ENCODE measurements around the gene ITGAL. TPM values are rescaled to one million over a fixed set of nuclear protein-coding genes. Genes with fewer than 3 reads are reported as not detected.
A peak's percentile ranks its signal among the peaks of the same experiment; 100 is the strongest.
"Not testable (repeated sequence)": the region's sequence is repeated elsewhere in the genome, so short reads cannot be mapped to it uniquely, and the experiment has no call there.

Gene ITGAL
- total RNA-seq, 1 donor from 2014 or later, result 3.1 TPM

DNA sequence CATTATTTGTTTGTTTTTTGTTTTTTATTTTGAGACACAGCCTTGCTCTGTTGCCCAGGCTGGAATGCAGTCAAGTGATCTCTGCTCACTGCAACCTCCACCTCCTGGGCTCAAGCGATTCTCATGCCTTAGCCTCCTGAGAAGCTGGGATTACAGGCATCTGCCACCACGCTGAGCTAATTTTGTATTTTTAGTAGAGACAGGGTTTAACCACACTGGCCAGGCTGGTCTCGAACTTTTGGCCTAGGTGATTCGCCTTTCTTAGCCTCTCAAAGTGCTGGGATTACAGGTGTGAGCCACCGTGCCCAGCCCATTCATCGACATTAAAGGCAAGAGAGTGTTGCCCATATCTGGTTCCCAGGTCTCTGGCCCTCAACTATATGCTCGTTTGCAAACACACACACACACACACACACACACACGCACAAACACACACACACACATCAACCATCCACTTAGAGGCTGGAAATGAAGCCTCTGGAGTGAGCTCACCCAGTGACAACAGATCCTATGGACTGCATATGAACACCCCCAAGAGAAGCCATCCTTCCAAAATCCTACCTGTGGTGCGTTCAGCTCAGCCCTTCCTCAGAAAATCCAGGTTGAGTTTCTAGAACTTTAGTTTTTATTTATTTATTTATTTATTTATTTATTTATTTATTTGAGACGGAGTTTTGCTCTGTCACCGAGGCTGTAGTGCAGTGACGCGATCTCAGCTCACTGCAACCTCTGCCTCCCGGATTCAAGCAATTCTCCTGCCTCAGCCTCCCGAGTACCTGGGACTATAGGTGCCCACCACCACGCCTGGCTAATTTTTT lies 14.6 kb upstream of the ITGAL start:
- DNase-seq (ENCODE audit: low spot score), result no peak

DNA sequence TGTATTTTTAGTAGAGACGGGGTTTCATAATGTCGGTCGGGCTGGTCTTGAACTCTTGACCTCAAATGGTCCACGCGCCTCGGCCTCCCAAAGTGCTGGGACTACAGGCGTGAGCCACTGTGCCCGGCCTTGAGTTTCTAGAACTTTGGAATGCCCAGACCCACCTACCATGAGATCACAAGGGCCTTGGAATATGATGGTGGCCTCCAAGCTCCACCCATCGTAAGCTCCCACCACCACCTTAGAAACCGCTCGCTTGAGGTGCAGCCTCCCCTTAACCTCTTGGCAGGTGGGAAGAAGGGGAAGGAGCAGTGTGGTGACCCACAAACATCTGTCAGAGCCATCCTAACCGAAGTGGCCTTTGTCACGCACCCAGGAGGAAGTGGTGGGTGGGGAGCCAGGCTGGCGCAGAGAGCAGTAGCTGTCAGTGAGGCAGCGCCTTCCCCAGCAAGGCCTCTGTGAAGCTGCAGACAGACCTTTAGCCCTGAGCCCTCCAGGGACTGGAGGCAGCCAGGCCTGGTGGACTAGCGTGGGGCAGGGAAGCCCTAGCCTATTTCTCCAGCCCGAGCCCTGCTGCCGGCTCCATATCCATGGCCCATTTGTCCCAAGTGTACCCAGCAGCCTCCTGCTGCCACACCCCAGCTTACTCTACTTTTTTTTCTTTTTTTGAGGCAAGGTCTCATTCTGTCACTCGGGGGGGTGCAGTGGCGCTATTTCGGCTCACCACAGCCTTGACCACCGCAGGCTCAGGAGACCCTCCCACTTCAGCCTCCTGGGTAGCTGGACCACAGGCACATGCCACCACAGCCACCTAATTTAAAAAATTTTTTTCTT lies 13.8 kb upstream of the ITGAL start:
- no peak for DNase-seq (ENCODE audit: low spot score)

DNA sequence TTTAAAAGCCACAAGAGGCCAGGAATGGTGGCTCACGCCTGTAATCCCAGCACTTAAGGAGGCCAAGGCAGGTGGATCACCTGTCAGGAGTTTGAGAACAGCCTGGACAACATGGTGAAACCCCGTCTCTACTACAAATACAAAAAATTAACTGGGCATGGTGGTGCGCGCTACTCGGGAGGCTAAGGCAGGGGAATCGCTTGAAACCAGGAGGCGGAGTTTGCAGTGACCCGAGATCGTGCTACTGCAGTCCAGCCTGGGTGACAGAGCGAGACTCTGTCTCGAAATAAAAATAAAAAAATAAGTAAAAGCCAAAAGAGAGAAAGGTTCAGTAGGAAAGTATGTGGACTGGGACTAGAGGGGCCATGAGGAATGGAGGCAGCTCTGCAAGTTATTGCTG lies 13.1 kb upstream of the ITGAL start:
- DNase-seq (ENCODE audit: low spot score), result no peak

DNA sequence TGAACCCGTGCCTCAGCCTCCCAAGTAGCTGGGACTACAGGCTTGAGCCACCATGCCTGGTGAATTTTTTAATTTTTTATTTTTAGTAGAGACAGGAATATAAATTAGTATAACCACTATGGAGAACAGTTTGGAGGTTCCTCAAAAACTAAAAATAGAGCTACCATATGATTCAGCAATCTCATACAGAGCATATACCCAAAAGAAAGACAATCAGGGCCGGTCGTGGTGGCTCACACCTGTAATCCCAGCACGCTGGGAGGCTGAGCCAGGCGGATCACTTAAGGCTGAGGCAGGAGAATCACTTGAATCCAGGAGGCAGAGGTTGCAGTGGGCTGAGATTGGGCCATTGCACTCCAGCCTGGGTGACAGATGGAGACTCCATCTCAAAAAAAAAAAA lies 11.1 kb upstream of the ITGAL start:
- DNase-seq (ENCODE audit: low spot score), result not testable (repeated sequence)

DNA sequence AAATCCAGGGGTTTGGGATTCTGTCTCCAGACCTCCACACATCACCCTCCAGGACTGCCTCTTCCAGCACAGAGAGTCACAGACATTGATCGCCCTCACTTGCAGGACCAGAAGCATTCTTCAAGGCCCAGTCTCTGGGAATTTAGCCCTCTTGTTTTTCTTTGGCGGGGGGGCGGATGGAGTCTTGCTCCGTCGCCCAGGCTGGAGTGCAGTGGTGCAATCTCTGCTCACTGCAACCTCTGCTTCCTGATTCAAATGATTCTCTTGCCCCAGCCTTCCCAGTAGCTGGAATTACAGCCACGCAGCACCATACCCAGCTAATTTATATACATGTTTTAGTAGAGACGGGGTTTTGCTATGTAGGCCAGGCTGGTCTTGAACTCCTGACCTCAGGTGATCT lies 8.5 kb upstream of the ITGAL start:
- DNase-seq (ENCODE audit: low spot score), result no peak

DNA sequence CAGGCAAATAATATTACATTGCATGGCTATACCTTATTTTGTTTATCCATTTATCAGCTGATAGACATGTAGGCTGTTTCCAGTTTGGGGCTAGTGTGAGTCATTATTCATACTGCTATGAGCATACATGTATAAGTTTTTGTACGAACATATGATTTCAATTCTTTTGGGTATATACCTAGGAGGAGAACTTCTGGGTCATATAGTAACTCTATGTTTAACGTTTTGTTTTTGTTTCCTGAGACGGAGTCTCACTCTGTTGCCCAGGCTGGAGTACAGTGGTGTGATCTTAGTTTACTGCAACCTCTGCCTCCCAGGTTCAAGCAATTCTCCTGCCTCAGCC lies 2.4 kb upstream of the ITGAL start:
- DNase-seq (ENCODE audit: low spot score), result no peak

DNA sequence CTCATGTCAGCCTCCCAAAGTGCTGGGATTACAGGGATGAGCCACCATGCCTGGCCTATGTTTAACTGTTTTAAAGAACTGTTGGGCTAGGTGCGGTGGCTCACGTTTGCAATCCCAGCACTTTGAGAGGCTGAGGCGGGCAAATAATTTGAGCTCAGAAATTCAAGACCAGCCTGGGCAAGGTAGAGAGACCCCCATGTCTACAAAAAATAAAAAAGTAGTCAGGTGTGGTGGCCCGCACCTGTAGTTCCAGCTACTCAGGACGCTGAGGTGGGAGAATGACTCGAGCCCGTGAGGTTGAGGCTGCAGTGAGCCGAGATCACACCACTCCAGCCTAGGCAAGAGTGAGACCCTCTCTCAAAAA lies 1.9 kb upstream of the ITGAL start:
- no peak for DNase-seq (ENCODE audit: low spot score)

DNA sequence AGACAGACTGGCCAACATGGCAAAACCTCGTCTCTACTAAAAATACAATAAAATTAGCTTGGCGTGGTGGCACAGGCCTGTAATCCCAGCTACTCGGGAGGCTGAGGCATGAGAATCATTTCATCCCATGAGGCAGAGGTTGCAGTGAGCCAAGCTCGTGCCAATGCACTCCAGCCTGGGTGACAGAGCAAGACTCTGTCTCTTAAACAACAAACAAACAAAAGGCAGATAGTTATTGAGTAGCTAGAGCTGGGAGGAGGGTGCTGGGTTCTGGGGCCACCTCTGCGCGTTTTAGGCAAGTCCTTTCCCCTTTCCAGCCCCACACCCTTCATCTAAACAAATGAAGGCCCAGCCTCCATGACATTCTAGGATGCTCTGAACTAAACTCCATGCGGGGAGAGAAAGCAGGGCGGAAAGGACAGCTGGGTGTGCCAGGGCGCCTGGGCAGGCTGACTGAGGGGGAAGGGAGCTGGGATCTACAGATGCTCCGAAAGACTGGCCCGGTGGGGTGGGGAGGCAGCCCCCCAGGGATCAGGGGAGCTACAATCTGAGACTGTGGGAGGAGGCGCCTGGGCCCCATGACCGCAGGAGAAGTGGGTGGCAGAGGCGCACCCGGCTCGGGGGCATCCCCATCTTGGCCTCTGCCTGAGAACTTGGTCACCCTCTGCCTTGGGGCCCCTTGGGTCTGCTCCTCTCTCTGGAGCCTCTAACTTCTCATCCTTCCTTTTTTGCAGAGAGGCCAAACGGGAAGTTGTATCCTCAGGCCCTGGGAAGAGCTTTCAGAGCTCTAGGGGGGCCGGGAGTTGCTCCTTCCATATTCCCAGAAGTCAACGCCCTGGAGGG lies 910 bp downstream of the ITGAL start:
- DNase-seq (ENCODE audit: low spot score), result peak; percentile 5

DNA sequence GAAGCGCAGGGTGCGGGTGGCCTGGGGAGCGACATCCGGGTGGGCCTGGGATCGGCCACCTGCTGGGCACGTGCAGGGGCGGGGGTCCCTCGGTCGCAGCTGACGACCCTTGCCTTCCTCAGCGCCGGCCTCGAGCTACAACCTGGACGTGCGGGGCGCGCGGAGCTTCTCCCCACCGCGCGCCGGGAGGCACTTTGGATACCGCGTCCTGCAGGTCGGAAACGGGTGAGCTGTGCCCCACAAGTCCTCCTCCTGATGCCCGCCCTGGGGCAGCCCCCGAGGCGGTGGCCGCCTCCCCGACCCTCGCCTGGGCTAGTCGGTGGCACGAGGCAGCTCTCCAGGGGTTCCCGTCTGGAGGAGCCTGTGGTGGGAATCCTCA lies 1.5 kb downstream of the ITGAL start:
- no peak for DNase-seq (ENCODE audit: low spot score)

DNA sequence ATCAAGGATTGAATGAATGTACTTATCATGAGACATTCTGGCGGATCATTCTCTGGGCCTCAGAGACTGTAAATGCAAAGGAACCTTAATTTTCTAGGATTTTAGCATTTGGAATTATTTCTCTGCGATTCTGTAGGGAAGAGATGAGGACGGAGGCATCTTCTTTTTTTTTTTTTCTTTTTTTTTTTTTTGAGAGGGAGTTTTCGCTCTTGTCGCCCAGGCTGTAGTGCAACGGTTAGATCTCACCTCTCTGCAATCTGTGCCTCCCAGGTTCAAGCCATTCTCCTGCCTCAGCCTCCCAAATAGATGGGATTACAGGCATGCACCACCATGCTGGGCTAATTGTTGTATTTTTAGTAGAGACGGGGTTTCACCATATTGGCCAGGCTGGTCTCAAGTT lies 2.1 kb downstream of the ITGAL start:
- DNase-seq (ENCODE audit: low spot score), result no peak

DNA sequence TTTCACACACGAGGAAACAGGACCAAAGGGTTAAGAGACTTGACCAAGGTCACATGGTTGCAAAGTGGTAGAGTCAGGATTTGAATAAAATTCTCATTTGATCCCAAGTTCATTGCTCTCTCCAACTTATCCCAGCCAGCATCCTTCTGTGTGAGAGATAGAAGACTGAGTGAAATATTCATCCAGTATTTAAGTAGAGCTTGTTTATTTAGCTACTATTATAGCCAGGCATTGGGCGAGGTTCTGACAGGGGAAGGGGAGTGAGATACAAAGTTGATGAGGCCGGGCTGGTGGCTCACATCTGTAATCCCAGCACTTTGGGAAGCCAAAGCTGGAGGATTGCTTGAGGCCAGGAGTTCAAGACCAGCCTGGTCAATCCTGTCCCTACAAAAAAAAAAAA lies 4.4 kb downstream of the ITGAL start:
- DNase-seq (ENCODE audit: low spot score), result no peak

DNA sequence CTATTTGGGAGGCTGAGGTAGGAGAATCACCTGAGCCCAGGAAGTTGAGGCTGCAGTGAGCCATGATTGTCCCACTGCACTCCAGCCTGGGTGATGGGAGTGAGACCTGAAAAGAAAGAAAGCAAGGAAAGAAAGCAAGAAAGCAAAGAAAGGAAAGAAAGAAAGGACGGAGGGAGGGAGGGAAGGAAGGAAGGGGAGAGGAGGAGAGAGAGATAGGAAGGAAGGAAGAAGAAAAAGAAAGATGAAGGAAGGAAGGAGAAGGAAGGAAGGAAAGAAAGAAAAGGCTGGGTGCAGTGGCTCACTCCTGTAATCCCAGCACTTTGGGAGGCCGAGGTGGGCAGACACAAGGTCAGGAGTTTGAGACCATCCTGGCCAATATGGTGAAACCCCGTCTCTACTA lies 5.2 kb downstream of the ITGAL start:
- not testable (repeated sequence) for DNase-seq (ENCODE audit: low spot score)

DNA sequence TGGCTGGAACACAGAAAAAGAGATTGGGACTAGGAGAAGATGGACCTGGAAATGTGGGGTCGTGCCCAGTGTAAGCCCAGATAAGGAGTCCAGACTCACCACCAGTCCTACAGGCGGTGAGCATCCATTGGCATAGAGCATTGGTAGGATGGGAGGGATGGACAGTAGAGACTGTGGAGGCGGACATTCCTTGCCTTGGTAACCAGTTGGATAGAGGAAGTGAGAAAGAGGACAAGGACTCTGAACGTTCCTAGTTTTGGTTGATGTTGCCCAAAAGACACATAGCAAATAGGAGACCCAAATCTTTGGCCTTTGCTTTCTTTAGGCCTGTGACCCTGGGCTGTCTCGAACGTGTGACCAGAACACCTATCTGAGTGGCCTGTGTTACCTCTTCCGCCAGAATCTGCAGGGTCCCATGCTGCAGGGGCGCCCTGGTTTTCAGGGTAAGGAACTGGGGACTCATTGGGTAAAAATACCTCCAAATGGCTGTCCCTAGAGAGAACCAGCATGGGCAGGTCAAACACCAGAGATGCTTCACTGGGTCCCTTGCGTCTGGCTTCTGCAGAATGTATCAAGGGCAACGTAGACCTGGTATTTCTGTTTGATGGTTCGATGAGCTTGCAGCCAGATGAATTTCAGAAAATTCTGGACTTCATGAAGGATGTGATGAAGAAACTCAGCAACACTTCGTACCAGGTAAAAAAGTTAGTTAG lies 6.4 kb downstream of the ITGAL start:
- no peak for DNase-seq (ENCODE audit: low spot score)

DNA sequence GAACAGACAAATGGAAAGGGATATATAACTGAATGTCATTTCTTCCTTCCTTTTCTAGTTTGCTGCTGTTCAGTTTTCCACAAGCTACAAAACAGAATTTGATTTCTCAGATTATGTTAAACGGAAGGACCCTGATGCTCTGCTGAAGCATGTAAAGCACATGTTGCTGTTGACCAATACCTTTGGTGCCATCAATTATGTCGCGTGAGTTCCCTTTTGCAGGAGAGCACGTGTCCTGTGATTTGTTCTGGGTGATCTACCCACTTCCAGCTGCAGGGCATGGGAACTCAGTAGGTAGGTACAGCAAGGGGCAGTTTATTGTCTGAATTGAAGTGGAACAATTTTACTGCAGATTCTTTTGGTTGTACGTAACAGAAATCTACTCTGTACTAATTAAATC lies 8.8 kb downstream of the ITGAL start:
- DNase-seq (ENCODE audit: low spot score), result no peak

DNA sequence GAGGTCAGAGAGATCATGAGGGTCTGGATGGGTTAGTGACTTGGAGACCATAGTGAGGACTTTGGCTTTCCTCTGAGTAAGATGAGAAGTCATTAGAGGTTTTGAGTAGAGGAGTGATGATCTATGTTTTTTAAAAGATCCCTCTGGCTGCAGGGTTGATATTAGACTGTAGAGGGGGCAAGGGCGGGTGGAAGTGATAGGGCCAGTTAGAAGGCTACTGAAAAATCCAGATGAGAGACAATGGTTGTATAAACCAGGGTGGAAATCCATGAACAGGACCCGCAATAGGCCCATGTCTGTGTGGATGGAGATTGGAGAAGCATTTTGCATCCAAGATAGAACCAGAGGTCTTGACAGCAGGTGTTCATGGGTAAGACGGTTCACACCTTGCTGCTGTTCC lies 9.8 kb downstream of the ITGAL start:
- DNase-seq (ENCODE audit: low spot score), result no peak

DNA sequence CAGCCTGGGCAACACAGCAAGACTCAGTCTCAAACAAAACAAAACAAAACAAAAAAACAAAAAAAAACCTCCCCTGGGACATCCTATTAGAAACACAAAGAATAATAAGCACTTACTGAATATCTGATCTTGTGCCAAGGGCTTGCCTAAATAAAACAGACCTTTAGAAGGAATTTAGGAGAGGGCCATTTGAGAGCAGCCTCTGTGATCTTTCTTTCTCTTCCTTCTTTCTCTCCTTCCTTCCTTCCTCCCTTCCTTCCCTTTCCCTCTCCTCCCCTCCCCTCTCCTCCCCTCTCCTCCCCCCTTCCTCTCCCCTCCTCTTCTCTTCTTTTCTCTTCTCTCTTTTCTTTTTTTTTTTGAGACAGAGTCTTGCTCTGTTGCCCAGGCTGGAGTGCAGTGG lies 12.3 kb downstream of the ITGAL start:
- no peak for DNase-seq (ENCODE audit: low spot score)

DNA sequence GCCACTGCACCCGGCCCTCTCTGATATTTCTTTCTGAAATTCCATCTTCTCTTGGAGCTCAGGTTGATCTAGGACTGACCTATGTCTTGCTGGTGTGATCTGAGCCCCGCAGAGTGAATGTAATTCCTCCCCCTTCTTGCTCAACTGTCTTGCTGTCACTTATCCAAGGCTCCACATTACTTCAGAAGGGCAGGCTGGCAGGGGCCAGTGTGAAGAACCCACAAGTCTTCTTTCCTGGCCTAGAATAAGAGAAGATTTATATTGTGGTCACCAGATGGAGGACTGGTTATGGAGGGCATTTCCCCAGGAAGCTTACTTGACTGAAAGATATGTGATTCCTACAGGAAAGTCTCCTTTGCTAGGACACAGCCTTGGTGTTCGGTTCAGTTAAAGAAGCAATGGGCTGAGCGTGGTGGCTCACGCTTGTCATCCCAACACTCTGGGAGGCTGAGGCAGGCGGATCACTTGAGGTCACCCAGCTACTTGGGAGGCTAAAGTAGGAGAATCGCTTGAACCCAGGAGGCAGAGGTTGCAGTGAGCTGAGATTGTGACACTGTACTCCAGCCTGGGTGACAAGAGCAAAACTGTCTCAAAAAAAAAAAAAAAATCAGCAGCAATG lies 13.4 kb downstream of the ITGAL start:
- no peak for DNase-seq (ENCODE audit: low spot score)

DNA sequence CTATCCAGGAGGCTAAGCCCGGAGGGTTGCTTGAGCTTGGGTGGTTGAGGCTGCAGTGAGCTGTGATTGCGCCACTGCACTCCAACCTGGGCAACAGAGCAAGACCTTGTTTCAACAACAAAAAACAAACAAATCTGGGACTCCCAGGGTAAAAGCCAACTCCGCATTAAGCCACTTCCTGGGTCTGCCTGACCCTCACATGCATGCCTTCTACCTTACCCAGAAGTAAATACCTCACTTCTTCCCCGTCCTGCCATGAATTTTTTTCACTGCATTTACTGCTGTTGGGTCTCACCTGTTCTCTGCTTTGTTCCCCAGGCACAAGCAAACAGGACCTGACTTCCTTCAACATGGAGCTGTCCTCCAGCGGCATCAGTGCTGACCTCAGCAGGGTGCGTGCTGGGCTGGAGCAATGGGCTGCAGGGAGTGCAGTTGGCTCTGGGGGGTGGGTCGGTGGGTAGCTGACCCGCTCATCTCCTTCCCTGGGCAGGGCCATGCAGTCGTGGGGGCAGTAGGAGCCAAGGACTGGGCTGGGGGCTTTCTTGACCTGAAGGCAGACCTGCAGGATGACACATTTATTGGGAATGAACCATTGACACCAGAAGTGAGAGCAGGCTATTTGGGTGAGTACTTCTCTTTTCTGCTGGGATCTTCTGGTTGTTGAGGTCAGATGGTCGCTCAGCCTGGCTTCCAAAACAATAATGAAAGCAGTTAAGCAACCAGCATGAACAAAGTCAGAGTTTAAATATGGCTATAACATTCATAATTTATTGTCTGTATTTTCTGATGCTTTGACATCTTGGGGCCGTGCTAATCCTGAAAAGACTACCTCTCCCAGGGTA lies 16.4 kb downstream of the ITGAL start:
- DNase-seq (ENCODE audit: low spot score), result no peak

DNA sequence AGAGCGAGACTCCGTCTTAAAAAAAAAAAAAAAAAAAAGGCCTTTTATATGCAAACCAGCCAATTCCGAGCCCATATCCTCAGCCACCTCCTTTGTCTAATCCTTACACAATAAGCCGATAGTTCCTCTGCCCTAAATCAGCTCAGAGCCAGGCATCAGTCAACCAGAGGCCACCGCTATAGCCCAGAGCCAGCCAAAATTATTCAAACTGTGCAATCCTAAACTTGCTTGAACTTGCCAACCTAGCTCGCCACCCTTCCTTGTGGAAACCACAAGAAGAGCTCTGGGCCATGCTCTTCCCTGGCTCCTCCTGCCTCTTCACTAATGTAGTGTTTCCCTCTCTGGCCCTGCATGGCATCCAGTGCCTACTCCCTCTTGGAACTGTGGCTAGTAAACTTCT lies 17.7 kb downstream of the ITGAL start:
- no peak for DNase-seq (ENCODE audit: low spot score)

DNA sequence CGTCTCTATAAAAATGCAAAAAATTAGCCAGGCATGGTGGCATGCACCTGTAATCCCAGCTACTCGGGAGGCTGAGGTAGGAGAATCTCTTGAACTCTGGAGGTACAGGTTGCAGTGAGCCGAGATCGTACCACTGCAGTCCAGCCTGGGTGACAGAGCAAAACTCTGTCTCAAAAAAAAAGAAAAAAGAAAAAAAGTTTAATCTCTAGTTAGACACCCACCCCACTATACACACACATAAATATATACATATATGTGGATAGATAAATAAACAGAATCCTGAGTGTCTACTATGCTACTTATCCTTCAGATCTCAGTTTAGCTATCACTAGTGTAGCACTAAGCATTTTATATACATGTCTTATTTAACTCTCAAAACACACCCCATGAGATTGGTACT lies 18.7 kb downstream of the ITGAL start:
- no peak for DNase-seq (ENCODE audit: low spot score)
